GM12874 (cell line): ENCODE data around the gene SULT1E1.
A peak's percentile ranks its signal among the peaks of the same experiment; 100 is the strongest.

Experiments
- TF ChIP-seq, protein P1 (sequence below): IDR thresholded peaks from 2 replicates; pipeline ENCODE4 v1.5.1; 2011; ENCODE audit warnings: low read depth, mild to moderate bottlenecking, control low read depth, low read length, moderate library complexity; ENCODE audit not compliant: insufficient read depth

Gene SULT1E1

GRCh38 chr4:69860052-69860451 lies at the start of gene SULT1E1:
SULT1E1 (minus strand) TSS chr4:69860145; CDS start chr4:69857644, 2,501 bp downstream.
- TF ChIP-seq, protein P1, sequence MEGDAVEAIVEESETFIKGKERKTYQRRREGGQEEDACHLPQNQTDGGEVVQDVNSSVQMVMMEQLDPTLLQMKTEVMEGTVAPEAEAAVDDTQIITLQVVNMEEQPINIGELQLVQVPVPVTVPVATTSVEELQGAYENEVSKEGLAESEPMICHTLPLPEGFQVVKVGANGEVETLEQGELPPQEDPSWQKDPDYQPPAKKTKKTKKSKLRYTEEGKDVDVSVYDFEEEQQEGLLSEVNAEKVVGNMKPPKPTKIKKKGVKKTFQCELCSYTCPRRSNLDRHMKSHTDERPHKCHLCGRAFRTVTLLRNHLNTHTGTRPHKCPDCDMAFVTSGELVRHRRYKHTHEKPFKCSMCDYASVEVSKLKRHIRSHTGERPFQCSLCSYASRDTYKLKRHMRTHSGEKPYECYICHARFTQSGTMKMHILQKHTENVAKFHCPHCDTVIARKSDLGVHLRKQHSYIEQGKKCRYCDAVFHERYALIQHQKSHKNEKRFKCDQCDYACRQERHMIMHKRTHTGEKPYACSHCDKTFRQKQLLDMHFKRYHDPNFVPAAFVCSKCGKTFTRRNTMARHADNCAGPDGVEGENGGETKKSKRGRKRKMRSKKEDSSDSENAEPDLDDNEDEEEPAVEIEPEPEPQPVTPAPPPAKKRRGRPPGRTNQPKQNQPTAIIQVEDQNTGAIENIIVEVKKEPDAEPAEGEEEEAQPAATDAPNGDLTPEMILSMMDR, result no peak

- TF ChIP-seq, protein P1, result no peak
These were observed 49.2 kb upstream of the SULT1E1 start for GRCh38 chr4:69909195-69909594.

- TF ChIP-seq, protein P1, result no peak
These were observed 47.2 kb upstream of the SULT1E1 start for GRCh38 chr4:69907151-69907550.

- TF ChIP-seq, protein P1, result peak; percentile 11; the same call in 1 of the 2 replicates
These were observed 36.7 kb upstream of the SULT1E1 start for GRCh38 chr4:69896530-69897116.

GRCh38 chr4:69894721-69895120 lies 34.8 kb upstream of the SULT1E1 start:
- TF ChIP-seq, protein P1, result no peak

- TF ChIP-seq, protein P1, result no peak
These were observed 34.2 kb upstream of the SULT1E1 start for GRCh38 chr4:69894186-69894585.

DNA sequence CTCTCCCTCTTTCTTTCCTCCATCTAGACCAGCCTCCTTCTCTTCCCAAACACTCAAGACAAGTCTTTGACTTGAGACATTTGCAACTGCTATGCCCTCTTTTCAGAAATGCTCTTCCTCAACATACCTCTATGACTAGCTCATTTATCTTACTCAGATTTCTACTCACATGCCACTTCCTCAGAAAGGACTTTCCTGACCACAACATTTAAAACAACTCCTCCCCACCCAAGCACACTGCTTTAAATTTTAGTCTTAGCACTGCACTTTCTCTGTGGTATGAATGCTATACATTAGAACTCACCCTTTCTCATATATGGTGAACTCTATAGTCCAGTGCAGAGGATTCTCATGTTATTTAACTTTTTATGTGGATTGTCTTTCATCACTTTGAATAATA lies 28.4 kb upstream of the SULT1E1 start:
- TF ChIP-seq, protein P1, result no peak

- TF ChIP-seq, protein P1, result no peak
These were observed 22.2 kb upstream of the SULT1E1 start for GRCh38 chr4:69882150-69882549.
